GM19463 (cell line): ENCODE measurements around the gene SNX8.

Experiments
- ATAC-seq: cut with Tn5 transposase; IDR thresholded peaks from one replicate; pipeline ENCODE4 v1.9.1; 2021; ENCODE audit warnings: mild to moderate bottlenecking, moderate library complexity; ENCODE audit not compliant: unreplicated experiment

Gene SNX8

DNA sequence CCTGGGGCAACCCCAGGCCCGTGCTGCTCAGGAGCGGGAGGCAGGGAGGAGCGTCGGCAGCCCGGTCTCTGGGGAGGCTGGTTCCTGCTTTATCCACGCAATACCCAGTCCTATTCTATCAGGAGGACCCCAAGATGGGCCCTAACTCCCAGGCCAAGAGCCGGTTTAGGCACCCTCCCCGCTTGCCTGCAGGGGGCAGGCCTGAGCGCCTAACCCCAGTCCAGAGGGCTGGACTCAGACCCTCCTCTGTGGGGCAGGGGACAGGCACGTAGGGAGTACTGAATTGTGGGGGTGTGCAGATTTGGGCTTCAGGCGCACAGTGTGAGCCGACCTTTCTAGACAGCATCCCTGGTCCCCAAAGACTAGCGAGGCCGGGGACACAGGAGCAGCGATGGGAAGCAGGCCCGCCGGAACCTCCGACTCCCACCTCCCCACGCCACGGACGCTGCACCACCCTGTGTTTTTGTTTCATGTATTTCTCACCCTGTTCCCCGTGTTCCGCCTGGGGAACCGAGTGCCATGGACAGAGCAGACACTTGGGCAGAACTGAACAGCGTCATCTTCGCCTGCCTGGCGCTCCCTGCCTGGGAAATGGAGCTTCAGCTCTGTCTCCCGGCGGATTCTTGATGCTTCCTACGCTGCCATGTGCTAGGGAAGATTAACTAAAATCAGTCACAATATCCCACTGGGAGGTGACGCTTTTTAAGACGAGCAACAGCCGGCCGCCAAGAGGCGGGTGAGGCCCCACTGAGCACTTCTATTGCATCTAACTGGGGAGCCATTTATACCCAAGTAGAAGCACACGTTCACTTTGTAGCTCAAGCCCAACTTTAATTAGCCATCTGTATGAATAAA lies 66.9 kb downstream of the SNX8 start:
- ATAC-seq: no peak

GRCh38 chr7:2245883-2246675 lies 68.2 kb downstream of the SNX8 start:
- ATAC-seq: no peak

DNA sequence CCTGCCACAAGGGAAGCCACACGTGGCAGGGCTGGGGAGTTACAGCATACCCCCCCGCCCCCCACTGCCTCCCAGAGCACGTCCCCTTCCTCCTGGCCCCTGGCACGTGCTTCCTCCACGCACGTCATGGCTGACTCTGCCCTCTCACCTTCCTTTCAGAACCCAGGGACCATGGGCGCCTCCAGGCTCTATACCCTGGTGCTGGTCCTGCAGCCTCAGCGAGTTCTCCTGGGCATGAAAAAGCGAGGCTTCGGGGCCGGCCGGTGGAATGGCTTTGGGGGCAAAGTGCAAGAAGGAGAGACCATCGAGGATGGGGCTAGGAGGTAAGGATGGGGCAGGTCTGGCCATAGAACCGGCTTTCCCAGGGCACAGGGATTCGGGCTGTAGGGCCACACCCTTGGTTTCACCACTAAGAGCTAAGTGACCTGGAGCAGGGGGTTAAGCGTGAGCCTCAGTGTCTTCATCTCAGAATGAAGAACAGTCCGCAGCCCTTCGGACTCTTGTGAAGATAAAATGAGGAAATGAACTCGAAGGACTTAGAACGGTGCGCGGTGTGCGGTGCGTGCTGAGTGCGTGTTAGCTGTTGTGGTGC lies 69.7 kb downstream of the SNX8 start:
- ATAC-seq: no peak

DNA sequence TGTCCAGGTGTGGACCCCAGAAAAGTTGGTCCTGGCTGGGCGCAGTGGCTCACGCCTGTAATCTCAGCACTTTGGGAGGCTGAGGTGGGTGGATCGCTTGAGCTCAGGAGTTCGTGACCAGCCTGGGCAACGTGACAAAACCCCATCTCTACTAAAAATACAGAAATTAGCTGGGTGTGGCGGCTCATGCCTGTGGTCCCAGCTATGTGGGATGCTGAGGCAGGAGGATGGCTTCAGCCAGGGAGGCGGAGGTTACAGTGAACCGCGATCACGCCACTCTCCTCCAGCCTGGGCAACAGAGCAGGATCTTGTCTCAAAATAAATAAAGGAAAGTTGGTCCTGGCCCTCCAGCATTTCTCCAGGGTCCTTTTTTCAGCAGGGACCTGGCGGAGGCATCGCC lies 70.8 kb downstream of the SNX8 start:
- no peak for ATAC-seq

- no peak for ATAC-seq
Measured at GRCh38 chr7:2242541-2243429, 71.5 kb downstream of the SNX8 start.

- peak; percentile 65 for ATAC-seq
Measured at GRCh38 chr7:2241580-2242540, 72.4 kb downstream of the SNX8 start, which contains the start of the genes MRM2 and NUDT1. TSS of gene MRM2 (minus strand) at chr7:2242205. CDS start at chr7:2242169, 36 bp downstream. TSS of gene NUDT1 (plus strand) at chr7:2242226. CDS start at chr7:2244575, 2,349 bp downstream.

- no peak for ATAC-seq
Measured at GRCh38 chr7:2239242-2239641, 75.0 kb downstream of the SNX8 start.

- peak; percentile 67 for ATAC-seq
Measured at GRCh38 chr7:2237109-2237602, 77.1 kb downstream of the SNX8 start.

DNA sequence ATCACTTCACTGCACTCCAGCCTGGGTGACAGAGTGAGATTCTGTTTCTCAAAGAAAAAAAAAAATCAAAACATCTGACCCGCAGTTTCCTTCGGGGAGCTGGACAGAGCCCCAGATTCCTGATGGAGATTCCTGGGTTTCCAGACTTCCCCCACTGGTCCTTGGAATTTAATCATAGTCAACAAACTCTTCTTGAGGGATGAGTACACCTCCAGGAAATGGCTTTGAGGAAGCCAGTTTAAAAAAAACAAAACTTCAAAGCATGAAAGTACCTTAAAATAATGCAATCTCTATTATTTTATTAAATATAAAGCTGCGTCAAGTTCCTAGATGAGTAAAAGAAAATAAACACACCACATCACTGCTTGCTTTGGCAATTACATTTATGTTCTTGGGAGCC lies 80.3 kb downstream of the SNX8 start:
- no peak for ATAC-seq

DNA sequence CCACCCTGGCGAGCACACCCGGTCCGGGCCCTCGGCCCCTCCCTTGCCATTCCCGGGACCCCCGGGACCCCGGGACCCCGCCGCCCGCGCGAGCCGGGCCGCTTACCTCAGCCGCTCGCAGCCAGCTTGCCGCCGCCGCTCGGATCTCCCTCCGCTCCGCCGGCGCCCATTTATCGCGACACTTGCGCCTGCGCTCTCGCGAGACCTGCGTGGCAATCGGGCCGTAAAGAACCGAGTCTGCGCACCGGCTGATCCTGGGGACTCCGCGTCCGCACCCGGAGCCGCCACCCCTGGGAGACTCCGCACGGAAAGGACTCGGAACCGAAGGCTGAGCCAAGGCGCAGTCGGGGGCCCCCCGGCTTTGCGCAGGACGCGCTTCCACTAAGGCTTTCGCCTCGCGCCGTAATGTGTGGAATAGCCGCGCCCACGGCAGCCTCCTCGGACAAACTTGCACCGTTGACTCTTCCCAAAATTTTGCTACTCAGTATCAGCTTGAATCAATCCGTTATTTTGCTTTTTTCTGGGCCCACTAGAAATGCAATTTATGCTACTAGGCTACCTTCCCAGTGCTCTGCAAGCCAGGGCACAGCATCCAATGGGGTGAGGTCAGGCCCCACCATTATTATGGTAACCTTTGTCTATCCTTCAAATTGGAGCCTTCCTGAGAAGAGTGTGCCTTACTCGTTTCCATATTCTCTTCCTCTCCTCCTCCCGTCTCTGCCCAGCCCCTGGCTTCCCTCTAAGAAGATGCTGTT lies 81.3 kb downstream of the SNX8 start, which contains the start of gene MAD1L1:
TSS of gene MAD1L1 (minus strand) at position 180 of the 755 bp plus-strand sequence. CDS start 2,812 bp downstream, outside the sequence.
- peak; percentile 62 for ATAC-seq

GRCh38 chr7:2231992-2232765 lies 82.1 kb downstream of the SNX8 start:
- peak; percentile 24 for ATAC-seq

DNA sequence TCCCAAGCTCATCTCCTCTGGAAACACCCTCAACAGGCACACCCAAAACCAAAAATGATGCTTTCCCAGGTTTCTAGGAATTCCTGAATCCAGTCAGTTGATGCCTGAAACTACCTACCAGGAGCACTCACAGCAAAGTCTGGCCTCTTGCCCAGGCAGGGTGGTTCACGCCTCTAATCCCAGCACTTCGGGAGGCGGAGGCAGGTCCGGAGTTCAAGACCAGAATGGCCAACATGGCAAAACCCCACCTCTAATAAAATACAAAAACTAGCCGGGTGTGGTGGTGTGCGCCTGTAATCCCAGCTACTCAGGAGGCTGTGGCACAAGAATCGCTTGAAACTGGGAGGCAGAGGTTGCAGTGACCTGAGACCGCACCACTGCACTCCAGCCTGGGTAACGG lies 83.4 kb downstream of the SNX8 start:
- ATAC-seq: no peak

DNA sequence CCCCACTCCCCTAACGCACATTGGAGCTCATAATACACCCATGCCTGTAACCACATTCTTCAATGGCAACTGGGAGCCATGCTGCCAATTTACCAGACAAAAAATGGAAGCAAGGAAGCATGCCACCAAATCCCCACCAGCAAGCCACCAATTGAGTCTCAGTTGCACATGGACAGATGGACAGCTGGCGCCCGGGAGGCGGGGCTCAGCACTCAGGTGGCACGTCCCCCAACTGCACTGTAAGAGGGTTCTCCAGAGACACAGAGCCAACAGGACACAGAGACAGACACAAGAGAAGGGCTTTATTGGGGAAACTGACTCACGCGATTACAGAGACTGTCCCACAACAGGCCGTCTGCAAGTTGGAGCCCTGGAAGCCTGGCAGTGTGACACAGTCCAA lies 84.0 kb downstream of the SNX8 start:
- no peak for ATAC-seq

DNA sequence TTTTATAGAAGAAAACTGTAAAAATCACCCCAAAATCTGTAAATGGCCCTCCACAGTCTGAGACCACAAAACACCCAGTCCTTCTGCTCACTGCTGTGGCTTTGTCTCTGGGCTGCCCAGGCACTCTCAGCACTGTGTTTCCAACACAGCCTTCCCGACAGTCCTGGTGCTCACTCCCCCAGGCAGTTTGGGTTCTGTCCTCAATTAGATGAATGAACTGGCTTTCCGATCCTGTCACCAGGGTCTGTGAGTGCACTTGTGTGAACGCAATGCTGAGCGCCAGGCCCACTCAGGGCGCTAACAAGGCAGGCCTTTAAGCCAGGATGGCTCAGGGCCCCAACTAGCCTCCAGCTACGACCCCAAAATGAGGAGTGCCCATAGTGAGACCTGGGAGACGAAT lies 84.8 kb downstream of the SNX8 start:
- no peak for ATAC-seq

- ATAC-seq: no peak
Measured at GRCh38 chr7:2228921-2229320, 85.3 kb downstream of the SNX8 start.

DNA sequence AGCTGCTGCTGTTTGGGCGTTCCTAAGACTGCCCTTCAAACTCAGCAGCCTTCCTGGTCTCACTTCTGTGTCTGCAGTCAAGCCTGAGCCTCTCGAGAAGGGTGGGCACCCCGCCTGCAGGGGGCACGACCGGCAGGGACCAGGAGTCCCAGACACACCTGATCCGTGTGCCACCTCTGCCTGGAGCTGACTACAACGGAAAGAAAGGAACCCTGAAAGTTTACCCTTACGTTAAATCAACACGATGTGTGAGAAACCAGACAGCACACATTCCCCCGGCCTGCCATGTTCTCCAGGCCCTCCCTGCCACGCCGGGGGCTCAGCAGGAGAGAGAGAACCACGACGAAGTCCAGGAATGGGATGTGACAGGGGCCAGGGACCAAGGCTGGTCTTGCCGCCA lies 86.5 kb downstream of the SNX8 start:
- no peak for ATAC-seq

GRCh38 chr7:2225830-2226229 lies 88.4 kb downstream of the SNX8 start:
- no peak for ATAC-seq

DNA sequence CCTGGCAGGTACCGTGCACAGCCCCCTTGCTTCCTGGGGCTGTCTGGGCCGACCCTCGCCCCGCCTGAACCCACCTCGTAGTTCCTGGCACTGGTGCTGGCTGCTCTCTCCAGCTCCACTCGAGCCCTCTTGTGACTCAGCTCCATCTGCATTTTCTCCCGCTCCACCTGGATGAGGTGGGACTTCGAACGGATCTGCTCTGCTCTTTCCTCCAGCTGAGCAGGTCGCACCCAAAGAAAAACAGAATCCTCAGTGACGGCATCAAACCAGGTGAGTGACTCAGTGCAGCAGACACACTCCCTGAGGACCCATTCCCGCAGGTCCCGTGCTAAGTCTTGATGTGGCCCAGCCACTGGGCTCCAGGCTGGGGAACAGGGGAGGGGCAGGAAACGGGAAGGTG lies 88.9 kb downstream of the SNX8 start:
- no peak for ATAC-seq
